ENCODE data around the gene GUCY2C.

Gene GUCY2C

GRCh38 chr12:14619741-14620501, 76.5 kb downstream of the GUCY2C start:
- H3K27ac ChIP-seq (ENCODE audit: low read depth, low read length), result no peak overlapping the region

GRCh38 chr12:14618983-14619382, 77.4 kb downstream of the GUCY2C start:
- Histone ChIP-seq H3K9me3 (ENCODE audit: control insufficient read depth, insufficient read depth, low read length) (peaks cover 8% of the 10 kb centered on the region; the same call in 1 of the 2 replicates), H3K4me1 (ENCODE audit: control insufficient read depth, low read length) (peaks cover 62% of the 10 kb centered on the region), H3K27me3 (ENCODE audit: control insufficient read depth, low read length) (no peaks in the 10 kb centered on the region), H3K4me3 (ENCODE audit: low read length) (no peak overlapping the region), H3K79me2 (ENCODE audit: control insufficient read depth, low read length) (no peaks in the 10 kb centered on the region), H3K4me2 (ENCODE audit: low read length) (peak overlapping the region; percentile 34), H3K27ac (ENCODE audit: low read depth, low read length) (no peak overlapping the region), H3F3A (ENCODE audit: control insufficient read depth, insufficient read depth) (peaks cover 7% of the 10 kb centered on the region), H3K36me3 (ENCODE audit: control insufficient read depth, low read length) (peaks cover 11% of the 10 kb centered on the region; the same call in 1 of the 2 replicates), H4K20me1 (ENCODE audit: control insufficient read depth, insufficient read depth, low read depth, low read length) (no peaks in the 10 kb centered on the region), H3K9me2 (replicated peaks; ENCODE audit: control insufficient read depth, low read length) (no peaks in the 10 kb centered on the region)
- no peak for TF ChIP-seq EZH2phosphoT487 (IDR thresholded peaks at IDR 0.05; ENCODE audit: borderline replicate concordance, low read length)
- peak; percentile 67 for TF ChIP-seq CTCF (IDR thresholded peaks at IDR 0.05; ENCODE audit: low read depth, low read length, poor library complexity, severe bottlenecking)

More at GRCh38 chr12:14619741-14620501, 76.5 kb downstream of the GUCY2C start:
- Histone ChIP-seq H3F3A (ENCODE audit: control insufficient read depth, insufficient read depth) (no peaks in the 10 kb centered on the region; the same call in 1 of the 2 replicates), H3K4me2 (ENCODE audit: low read length) (peak overlapping the region; percentile 34; the same call in 1 of the 2 replicates), H3K9me3 (ENCODE audit: control insufficient read depth, insufficient read depth, low read length) (peaks cover 8% of the 10 kb centered on the region; the same call in 1 of the 2 replicates), H4K20me1 (ENCODE audit: control insufficient read depth, insufficient read depth, low read depth, low read length) (no peaks in the 10 kb centered on the region), H3K79me2 (ENCODE audit: control insufficient read depth, low read length) (no peaks in the 10 kb centered on the region), H3K9me2 (replicated peaks; ENCODE audit: control insufficient read depth, low read length) (no peaks in the 10 kb centered on the region), H3K4me3 (ENCODE audit: low read length) (no peak overlapping the region), H3K27me3 (ENCODE audit: control insufficient read depth, low read length) (no peaks in the 10 kb centered on the region), H3K4me1 (ENCODE audit: control insufficient read depth, low read length) (peaks cover 53% of the 10 kb centered on the region), H3K36me3 (ENCODE audit: control insufficient read depth, low read length) (peaks cover 9% of the 10 kb centered on the region; the same call in 1 of the 2 replicates)
- no peak for TF ChIP-seq EZH2phosphoT487 (IDR thresholded peaks at IDR 0.05; ENCODE audit: borderline replicate concordance, low read length)

GRCh38 chr12:14614704-14615121, 81.7 kb downstream of the GUCY2C start:
- H3K4me3 ChIP-seq (ENCODE audit: low read length), result peak overlapping the region; percentile 67
- H3K27ac ChIP-seq (ENCODE audit: low read depth, low read length), result peak overlapping the region; percentile 93
- peaks cover 9% of the 10 kb centered on the region; the same call in 1 of the 2 replicates for H3K9me3 ChIP-seq (ENCODE audit: control insufficient read depth, insufficient read depth, low read length)
- peaks cover 63% of the 10 kb centered on the region for H3K4me1 ChIP-seq (ENCODE audit: control insufficient read depth, low read length)
- no peaks in the 10 kb centered on the region for H3K9me2 ChIP-seq (replicated peaks; ENCODE audit: control insufficient read depth, low read length)
- peaks cover 14% of the 10 kb centered on the region for H3K36me3 ChIP-seq (ENCODE audit: control insufficient read depth, low read length)
- no peaks in the 10 kb centered on the region for H4K20me1 ChIP-seq (ENCODE audit: control insufficient read depth, insufficient read depth, low read depth, low read length)
- peak overlapping the region; percentile 74 for H3K4me2 ChIP-seq (ENCODE audit: low read length)
- no peaks in the 10 kb centered on the region for H3K79me2 ChIP-seq (ENCODE audit: control insufficient read depth, low read length)
- H3K27me3 ChIP-seq (ENCODE audit: control insufficient read depth, low read length), result no peaks in the 10 kb centered on the region
- no peak for TF ChIP-seq CTCF (IDR thresholded peaks at IDR 0.05; ENCODE audit: low read depth, low read length, poor library complexity, severe bottlenecking)
- no peak for TF ChIP-seq EZH2phosphoT487 (IDR thresholded peaks at IDR 0.05; ENCODE audit: borderline replicate concordance, low read length)
- peaks cover 9% of the 10 kb centered on the region for H3F3A ChIP-seq (ENCODE audit: control insufficient read depth, insufficient read depth)

- Histone ChIP-seq H4K20me1 (ENCODE audit: control insufficient read depth, insufficient read depth, low read depth, low read length) (no peaks in the 10 kb centered on the region), H3K4me2 (ENCODE audit: low read length) (peak overlapping the region; percentile 74), H3K27me3 (ENCODE audit: control insufficient read depth, low read length) (no peaks in the 10 kb centered on the region), H3K79me2 (ENCODE audit: control insufficient read depth, low read length) (no peaks in the 10 kb centered on the region), H3F3A (ENCODE audit: control insufficient read depth, insufficient read depth) (peaks cover 9% of the 10 kb centered on the region), H3K36me3 (ENCODE audit: control insufficient read depth, low read length) (peaks cover 14% of the 10 kb centered on the region), H3K4me3 (ENCODE audit: low read length) (peak overlapping the region; percentile 67), H3K9me3 (ENCODE audit: control insufficient read depth, insufficient read depth, low read length) (peaks cover 11% of the 10 kb centered on the region; the same call in 1 of the 2 replicates), H3K4me1 (ENCODE audit: control insufficient read depth, low read length) (peaks cover 53% of the 10 kb centered on the region), H3K9me2 (replicated peaks; ENCODE audit: control insufficient read depth, low read length) (no peaks in the 10 kb centered on the region), H3K27ac (ENCODE audit: low read depth, low read length) (peak overlapping the region; percentile 93)
- no peak for TF ChIP-seq CTCF (IDR thresholded peaks at IDR 0.05; ENCODE audit: low read depth, low read length, poor library complexity, severe bottlenecking)
- no peak for TF ChIP-seq EZH2phosphoT487 (IDR thresholded peaks at IDR 0.05; ENCODE audit: borderline replicate concordance, low read length)
Measured at GRCh38 chr12:14613718-14614117, 82.7 kb downstream of the GUCY2C start.
